Measurements from ENCODE around the gene KRT72.

- TF ChIP-seq POLR2A (IDR thresholded peaks at IDR 0.05; ENCODE audit: low read depth, low read length) (no peak), POLR2AphosphoS5 (IDR thresholded peaks at IDR 0.05; ENCODE audit: low read depth, low read length) (no peak), SPI1 (IDR thresholded peaks at IDR 0.05; ENCODE audit: low read depth, low read length) (no peak), TAF1 (IDR thresholded peaks at IDR 0.05; ENCODE audit: low read depth, low read length) (no peak), POU2F2 (IDR thresholded peaks at IDR 0.05; ENCODE audit: low read depth, low read length) (no peak), PAX5 (IDR thresholded peaks at IDR 0.05; ENCODE audit: insufficient read depth, low read length, severe bottlenecking) (no peak)
Observed at GRCh38 chr12:52578469-52578868, 22.8 kb downstream of the KRT72 start.

All from GM12891 (cell line).